Body of pancreas (tissue), 4 donors: ENCODE data around the gene THSD7A. TPM values are rescaled to one million over a fixed set of nuclear protein-coding genes. Genes with fewer than 3 reads are reported as not detected.

Source experiments
- ATAC-seq: fragments of 150-250 bp; one replicate; pipeline ENCODE4 v1.9.1; 2016
- DNase-seq, 4 donors: peaks; one replicate each; pipeline ENCODE4 v3.0.0-alpha.2; 2019
- H3K27ac ChIP-seq, 4 donors: fragments of 200-600 bp; sonication (generic); 1 replicate in 3 of 4; 2 replicates in 1 of 4; pipeline versions ENCODE4 v1.5.1 to v1.6.1; 2016 to 2019; ENCODE audit warnings: mild to moderate bottlenecking in 1 of 4, mixed read lengths in 1 of 4, moderate library complexity in 1 of 4
- H3K27me3 ChIP-seq, 2 donors: fragments of 200-600 bp; sonication (generic); one replicate each; pipeline ENCODE4 v1.6.0; 2016; ENCODE audit warnings: mild to moderate bottlenecking in 1 of 2
- H3K36me3 ChIP-seq, 2 donors: fragments of 200-600 bp; sonication (generic); replicated peaks in 1 of 2; 2 replicates each; pipeline ENCODE4 v1.5.1; 2016; ENCODE audit warnings: low read depth in 2 of 2; ENCODE audit not compliant: insufficient read depth in 1 of 2
- H3K4me1 ChIP-seq: fragments of 200-600 bp; sonication (generic); one replicate; pipeline ENCODE4 v1.6.0; 2016
- H3K4me3 ChIP-seq, 2 donors: fragments of 200-600 bp; sonication (generic); 1 replicate in 1 of 2; 2 replicates in 1 of 2; pipeline ENCODE4 v1.5.1; 2016 to 2019
- H3K9me3 ChIP-seq, 3 donors: fragments of 200-600 bp; sonication (generic); 1 replicate in 2 of 3; 2 replicates in 1 of 3; pipeline ENCODE4 v1.5.1; 2016
- POLR2A ChIP-seq, 3 donors: fragments of 450-650 bp; IDR thresholded peaks; one replicate each; pipeline ENCODE4 v1.6.1; 2016; ENCODE audit warnings: antibody characterized with exemption in 3 of 3, mild to moderate bottlenecking in 2 of 3
- WGBS, 2 donors: methylation state at CpG; one replicate each; pipeline ENCODE4 v1.1.5; 2017; 5-methylcytosine and 5-hydroxymethylcytosine counted together
- intact Hi-C: fragments of 100-400 bp; cut with DNase I; formaldehyde crosslinking; loops from one replicate; pipeline ENCODE4 v1.15.1; 2023
- total RNA-seq, 2 donors: library from RNA; depleted of rRNA; stranded (reverse); fragments of >200 nt; gene quantifications; one replicate each; pipeline ENCODE4 v1.1.0, GENCODE V29; 2016
- TF ChIP-seq, protein P1 (sequence below), 7 experiments: fragments of 450-650 bp in 4 of 7; fragments of 200-600 bp in 3 of 7; sonication (generic) in 3 of 7; IDR thresholded peaks; one replicate each; pipeline ENCODE4 v1.5.1; 2016 to 2019; ENCODE audit warnings: antibody characterized with exemption in 7 of 7

THSD7A gene
- total RNA-seq, 2 donors from 2014 or later: 0.66 to 7.0 TPM

GRCh38 chr7:11589251-11589650 lies 242.7 kb downstream of the THSD7A start:
- Histone ChIP-seq H3K4me1 (peaks cover 12% of the 10 kb centered on the region), H3K9me3 (no peaks in the 10 kb centered on the region), H3K36me3 (no peaks in the 10 kb centered on the region), H3K27ac (no peak overlapping the region), H3K27me3 (no peaks in the 10 kb centered on the region), H3K4me3 (no peak overlapping the region)
- TF ChIP-seq POLR2A (IDR thresholded peaks at IDR 0.05): no peak
- TF ChIP-seq, protein P1, sequence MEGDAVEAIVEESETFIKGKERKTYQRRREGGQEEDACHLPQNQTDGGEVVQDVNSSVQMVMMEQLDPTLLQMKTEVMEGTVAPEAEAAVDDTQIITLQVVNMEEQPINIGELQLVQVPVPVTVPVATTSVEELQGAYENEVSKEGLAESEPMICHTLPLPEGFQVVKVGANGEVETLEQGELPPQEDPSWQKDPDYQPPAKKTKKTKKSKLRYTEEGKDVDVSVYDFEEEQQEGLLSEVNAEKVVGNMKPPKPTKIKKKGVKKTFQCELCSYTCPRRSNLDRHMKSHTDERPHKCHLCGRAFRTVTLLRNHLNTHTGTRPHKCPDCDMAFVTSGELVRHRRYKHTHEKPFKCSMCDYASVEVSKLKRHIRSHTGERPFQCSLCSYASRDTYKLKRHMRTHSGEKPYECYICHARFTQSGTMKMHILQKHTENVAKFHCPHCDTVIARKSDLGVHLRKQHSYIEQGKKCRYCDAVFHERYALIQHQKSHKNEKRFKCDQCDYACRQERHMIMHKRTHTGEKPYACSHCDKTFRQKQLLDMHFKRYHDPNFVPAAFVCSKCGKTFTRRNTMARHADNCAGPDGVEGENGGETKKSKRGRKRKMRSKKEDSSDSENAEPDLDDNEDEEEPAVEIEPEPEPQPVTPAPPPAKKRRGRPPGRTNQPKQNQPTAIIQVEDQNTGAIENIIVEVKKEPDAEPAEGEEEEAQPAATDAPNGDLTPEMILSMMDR (IDR thresholded peaks at IDR 0.05): no peak
- intact Hi-C loops: no loop called here
- ATAC-seq (no peak), DNase-seq (no peak)
- 85 to 93% methylated on average over 4 of the region's 4 CpGs for WGBS, 2 donors

DNA sequence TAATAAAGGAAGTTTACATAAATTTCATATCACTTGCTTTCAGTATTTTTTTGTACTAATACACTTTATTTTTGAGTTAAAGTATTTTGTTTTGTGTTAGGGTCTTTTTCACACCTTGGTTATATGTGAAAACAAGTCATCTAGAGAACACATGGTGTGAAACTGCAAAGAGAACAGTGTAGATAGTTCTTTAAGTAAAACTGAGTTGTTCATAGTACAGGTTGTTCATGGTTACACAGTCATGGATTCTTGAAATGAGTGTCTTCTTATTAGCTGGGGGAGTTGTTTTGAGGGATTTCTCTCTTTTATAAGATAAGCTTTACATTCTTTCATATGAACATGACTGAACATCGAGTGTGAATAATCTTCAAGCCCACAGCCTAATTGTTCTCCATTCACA lies 244.2 kb downstream of the THSD7A start:
- 64 to 75% methylated on average over 1 of the region's 1 CpG for WGBS, 2 donors
- no peaks in the 10 kb centered on the region for H3K9me3 ChIP-seq
- H3K4me3 ChIP-seq: no peak overlapping the region

DNA sequence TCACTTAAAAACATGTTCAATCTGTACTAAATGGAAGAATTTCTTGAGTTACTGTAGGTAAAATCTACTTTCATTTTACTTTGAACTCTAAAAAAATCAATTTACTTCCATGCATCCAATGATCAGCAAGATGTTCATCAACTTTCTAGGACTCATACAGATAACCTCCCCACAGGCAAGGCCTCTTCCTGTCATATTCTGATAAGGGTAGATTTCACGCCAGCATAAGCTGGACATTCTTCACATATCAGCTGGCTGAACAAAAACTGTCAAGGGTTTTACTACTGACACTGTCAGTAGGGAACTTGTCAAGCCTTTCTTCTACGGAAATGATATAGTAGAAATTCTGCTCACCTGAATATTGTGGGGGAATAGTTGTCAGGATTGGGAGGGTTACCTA lies 244.9 kb downstream of the THSD7A start:
- no peak for TF ChIP-seq POLR2A (IDR thresholded peaks at IDR 0.05)
- TF ChIP-seq, protein P1 (IDR thresholded peaks at IDR 0.05): no peak
- no peak overlapping the region for H3K27ac ChIP-seq
- H3K27me3 ChIP-seq: no peaks in the 10 kb centered on the region
- no peaks in the 10 kb centered on the region for H3K9me3 ChIP-seq
- ATAC-seq: no peak
- no peak for DNase-seq
- H3K36me3 ChIP-seq: no peaks in the 10 kb centered on the region
- intact Hi-C loops: no loop called here
- H3K4me1 ChIP-seq: no peaks in the 10 kb centered on the region
- WGBS, 2 donors: 72 to 76% methylated on average over 2 of the region's 2 CpGs
- no peak overlapping the region for H3K4me3 ChIP-seq

More for the DNA sequence above, 244.2 kb downstream of the THSD7A start:
- intact Hi-C loops: no loop called here
- TF ChIP-seq, protein P1 (IDR thresholded peaks at IDR 0.05): no peak
- no peak for TF ChIP-seq POLR2A (IDR thresholded peaks at IDR 0.05)
- no peak for DNase-seq
- no peak for ATAC-seq
- H3K36me3 ChIP-seq: no peaks in the 10 kb centered on the region
- peaks cover 6% of the 10 kb centered on the region for H3K4me1 ChIP-seq
- H3K27me3 ChIP-seq: no peaks in the 10 kb centered on the region
- no peak overlapping the region for H3K27ac ChIP-seq

GRCh38 chr7:11584406-11585031 lies 247.5 kb downstream of the THSD7A start:
- ATAC-seq (no peak), DNase-seq (no peak)
- 10 to 44% methylated on average over 2 of the region's 2 CpGs for WGBS, 2 donors
- no peak for TF ChIP-seq POLR2A (IDR thresholded peaks at IDR 0.05)
- TF ChIP-seq, protein P1 (IDR thresholded peaks at IDR 0.05): no peak
- H3K27me3 ChIP-seq: no peaks in the 10 kb centered on the region
- intact Hi-C loops: no loop called here
- H3K36me3 ChIP-seq: no peaks in the 10 kb centered on the region
- no peak overlapping the region for H3K27ac ChIP-seq
- no peaks in the 10 kb centered on the region for H3K9me3 ChIP-seq
- no peak overlapping the region for H3K4me3 ChIP-seq
- no peaks in the 10 kb centered on the region for H3K4me1 ChIP-seq

DNA sequence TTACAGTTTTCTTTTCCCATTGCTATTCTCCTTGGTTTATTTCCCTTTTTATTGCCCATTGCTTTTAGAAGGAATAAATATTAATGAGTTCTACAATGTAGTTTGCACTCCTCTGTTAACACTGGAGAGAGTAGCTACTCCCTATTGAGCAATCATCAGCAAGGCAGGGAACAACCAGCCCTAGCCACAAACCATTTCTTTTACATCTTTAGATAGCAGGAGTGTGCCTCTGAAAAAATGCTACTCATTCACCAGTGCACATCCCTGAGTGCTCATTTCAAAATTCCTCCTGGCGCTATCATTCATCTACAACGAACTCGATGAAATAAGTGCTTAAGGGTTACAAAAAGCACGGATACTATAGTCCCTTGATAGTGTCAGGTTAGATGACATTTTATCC lies 252.9 kb downstream of the THSD7A start:
- TF ChIP-seq, protein P1 (IDR thresholded peaks at IDR 0.05): no peak
- no peak for TF ChIP-seq POLR2A (IDR thresholded peaks at IDR 0.05)
- ATAC-seq (no peak), DNase-seq (no peak)
- Histone ChIP-seq H3K27me3 (no peaks in the 10 kb centered on the region), H3K9me3 (no peaks in the 10 kb centered on the region), H3K4me1 (no peaks in the 10 kb centered on the region), H3K27ac (no peak overlapping the region), H3K36me3 (no peaks in the 10 kb centered on the region), H3K4me3 (no peak overlapping the region)
- intact Hi-C loops: no loop called here
- WGBS, 2 donors: 83 to 89% methylated on average over 4 of the region's 4 CpGs
